Stimulated activated CD4-positive, alpha-beta T cell treated with anti-CD3 and anti-CD28 coated beads, Interleukin-4, amount 100 ng/mL, for 4 hours (primary cell): ENCODE results near the gene ESCO1.
A peak's percentile ranks its signal among the peaks of the same experiment; 100 is the strongest.
"Not testable (repeated sequence)": the region's sequence is repeated elsewhere in the genome, so short reads cannot be mapped to it uniquely, and the experiment has no call there.

Experiments used
- DNase-seq, 2 experiments: peaks; one replicate each; pipeline ENCODE4 v3.0.0-alpha.2; 2020

Gene ESCO1, protein sequence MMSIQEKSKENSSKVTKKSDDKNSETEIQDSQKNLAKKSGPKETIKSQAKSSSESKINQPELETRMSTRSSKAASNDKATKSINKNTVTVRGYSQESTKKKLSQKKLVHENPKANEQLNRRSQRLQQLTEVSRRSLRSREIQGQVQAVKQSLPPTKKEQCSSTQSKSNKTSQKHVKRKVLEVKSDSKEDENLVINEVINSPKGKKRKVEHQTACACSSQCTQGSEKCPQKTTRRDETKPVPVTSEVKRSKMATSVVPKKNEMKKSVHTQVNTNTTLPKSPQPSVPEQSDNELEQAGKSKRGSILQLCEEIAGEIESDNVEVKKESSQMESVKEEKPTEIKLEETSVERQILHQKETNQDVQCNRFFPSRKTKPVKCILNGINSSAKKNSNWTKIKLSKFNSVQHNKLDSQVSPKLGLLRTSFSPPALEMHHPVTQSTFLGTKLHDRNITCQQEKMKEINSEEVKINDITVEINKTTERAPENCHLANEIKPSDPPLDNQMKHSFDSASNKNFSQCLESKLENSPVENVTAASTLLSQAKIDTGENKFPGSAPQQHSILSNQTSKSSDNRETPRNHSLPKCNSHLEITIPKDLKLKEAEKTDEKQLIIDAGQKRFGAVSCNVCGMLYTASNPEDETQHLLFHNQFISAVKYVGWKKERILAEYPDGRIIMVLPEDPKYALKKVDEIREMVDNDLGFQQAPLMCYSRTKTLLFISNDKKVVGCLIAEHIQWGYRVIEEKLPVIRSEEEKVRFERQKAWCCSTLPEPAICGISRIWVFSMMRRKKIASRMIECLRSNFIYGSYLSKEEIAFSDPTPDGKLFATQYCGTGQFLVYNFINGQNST

DNA sequence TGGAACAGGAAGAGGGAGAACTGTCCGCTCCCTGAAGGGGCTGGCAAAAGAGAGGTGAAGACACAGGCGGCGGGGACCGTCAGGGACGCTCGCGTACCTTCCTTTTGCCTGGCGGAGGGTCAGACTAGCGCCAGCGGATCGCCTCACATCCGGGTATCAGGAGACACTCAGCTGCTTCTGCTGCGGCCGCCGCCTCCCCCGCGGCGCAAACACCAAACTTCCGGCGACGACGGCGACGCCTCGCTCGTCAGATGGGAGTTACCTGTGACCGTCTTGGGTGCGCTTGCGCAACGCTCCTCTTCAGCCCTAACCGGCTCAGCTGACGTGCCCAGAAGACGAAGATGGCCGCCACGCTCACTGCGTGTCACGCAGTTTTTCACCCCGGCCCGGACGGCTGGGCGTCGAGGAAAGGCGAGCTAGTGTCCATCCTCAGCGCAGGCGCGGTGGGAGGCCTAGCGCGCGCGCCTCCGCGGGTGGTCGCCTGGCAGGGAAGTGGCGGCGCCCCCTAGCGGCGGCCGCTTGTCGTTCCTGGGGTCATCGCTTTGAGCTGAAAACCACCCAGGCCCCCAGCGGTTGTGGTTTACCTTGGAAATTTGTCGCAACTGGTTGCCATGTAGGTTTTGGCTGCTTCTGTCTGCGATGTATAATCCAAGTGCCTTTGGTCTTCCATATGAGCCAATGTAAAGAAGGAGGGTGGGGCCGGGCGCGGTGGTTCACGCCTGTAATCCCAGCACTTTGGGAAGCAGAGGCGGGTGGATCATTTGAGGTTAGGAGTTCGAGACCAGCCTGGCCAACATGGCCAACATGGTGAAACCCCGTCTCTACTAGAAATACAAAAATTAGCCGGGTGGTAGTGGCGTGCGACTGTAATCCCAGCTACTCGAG, at the start of gene ESCO1:
Gene ESCO1 (minus strand): TSS at position 179 of the 885 bp plus-strand sequence. CDS start 25,861 bp downstream, outside the sequence.
- DNase-seq: peak; percentile 85 to 92

DNA sequence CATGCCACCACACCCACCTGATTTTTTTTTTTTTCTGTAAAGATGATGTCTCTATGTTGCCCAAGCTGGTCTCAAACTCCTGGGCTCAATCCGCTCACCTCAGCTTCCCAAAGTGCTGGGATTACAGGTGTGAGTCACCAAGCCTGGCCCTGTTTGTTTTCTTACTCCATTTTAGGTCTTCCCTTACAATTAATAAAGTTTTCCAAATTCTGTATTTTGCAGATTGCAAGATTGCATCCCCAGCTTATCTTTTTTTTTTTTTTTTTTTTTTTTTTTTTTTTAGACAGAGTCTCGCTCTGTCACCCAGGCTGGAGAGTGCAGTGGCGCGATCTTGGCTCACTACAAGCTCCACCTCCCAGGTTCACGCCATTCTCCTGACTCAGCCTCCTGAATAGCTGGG, 39.9 kb upstream of the ESCO1 start:
- DNase-seq: not testable (repeated sequence)

DNA sequence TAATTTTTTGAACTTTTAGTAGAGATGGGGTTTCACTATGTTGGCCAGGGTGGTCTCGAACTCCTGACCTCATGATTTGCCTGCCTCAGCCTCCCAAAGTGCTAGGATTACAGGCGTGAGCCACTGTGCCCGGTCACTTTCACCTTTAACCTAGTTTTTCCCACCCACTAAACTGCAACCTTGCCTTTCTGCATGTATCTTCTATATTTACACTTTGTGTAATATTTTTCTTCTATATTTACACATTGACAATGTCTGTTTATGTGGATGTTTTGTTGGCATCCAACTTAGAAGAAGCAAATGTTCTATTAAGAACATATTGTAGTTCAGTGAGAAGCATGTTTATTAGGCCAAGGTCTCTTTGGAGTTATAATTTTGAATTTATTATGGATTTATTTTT, 38.3 kb upstream of the ESCO1 start:
- no peak for DNase-seq

DNA sequence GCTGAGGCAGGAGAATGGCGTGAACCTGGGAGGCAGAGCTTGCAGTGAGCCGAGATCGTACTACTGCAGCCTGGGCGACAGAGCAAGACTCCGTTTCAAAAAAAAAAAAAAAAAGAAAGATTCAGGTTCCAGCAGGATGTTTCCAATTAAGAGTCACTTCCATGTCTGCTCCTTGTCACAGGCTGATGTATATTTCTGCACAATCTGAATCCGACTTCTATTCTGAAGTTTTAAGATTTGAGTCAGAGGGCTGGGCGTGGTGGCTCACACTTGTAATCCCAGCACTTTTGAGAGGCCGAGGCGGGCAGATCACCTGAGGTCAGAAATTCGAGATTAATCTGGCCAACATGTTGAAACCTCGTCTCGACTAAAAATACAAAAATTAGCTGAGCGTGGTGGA, 36.3 kb upstream of the ESCO1 start:
- no peak for DNase-seq

DNA sequence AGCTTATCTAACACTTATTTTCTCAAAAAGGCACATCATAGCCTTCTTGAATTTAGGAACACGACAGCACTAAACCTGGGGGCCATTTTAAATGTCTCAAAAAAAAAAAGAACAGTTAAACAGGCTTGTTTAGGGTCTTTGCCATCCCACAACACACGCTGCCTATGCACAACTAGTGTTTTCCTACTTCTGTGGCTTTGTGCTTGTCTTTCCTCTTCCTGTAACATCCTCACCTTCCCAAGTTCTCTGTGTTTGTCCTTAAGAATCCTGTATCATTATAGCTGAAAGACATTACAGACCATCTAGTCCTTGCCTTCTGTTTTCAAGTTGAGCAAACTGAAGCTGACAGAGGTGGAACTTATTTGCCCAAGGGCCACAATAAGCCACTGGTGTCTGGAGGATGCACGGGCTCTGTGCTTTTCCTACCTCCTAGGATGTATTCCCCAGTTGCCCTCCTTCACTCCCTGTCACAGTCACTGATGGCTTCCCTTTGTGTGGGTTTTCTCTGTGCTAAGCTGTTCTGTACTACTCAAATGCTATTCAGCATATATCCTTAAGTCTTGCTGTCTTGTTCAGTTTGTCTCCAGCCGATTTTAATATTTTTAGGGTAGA, 34.2 kb upstream of the ESCO1 start:
- no peak for DNase-seq

DNA sequence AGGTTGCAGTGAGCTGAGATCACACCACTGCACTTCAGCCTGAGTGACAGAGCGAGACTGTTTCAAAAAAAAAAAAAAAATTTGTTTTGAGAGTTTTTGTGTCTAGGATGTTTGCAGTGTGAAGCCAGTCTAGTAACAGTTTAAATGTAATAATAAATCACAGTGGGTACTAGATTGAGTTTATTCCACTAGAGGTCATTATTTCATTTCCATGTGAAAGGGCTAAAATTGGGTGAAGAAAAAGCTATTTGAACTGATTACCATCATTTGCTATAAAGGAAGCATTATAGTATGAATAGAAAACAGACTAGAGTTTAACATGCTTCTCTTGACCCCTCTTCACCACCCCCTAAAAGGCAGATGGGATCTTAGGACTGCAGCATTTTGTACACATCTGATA, 31.9 kb upstream of the ESCO1 start:
- no peak for DNase-seq

DNA sequence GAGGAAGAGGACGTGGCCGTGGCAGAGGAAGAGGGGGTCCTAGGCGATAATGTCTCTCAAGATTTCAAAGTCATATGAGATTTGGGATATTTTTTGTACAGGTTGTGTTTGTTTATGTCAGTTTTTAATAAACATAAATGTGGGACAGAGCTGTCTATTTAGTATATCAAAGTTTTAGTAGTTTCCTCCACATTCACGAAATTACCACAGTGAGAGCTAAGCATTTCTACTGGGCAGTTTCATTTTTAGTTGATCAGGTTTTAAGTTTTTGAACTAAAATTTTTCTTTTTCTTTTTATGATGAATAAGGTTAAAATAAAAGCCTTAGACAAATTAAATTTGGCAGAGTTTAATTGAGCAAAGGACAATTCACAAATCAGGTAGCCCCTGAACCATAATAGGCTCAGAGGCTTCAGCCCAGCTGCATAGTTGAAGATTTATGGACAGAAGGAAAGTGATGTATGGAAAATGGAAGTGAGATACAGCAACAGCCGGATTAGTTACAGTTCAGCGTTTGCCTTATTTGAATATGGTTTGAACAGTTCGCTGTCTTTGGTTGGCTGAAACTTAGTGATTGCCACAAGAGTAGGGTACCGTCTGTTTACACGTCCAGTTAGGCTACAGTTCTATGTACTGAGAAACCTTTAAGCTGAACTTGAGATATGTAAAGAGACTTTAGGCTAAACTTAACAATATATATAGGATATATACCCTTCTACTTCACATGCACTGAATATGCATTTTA, 28.8 kb upstream of the ESCO1 start:
- DNase-seq: no peak

DNA sequence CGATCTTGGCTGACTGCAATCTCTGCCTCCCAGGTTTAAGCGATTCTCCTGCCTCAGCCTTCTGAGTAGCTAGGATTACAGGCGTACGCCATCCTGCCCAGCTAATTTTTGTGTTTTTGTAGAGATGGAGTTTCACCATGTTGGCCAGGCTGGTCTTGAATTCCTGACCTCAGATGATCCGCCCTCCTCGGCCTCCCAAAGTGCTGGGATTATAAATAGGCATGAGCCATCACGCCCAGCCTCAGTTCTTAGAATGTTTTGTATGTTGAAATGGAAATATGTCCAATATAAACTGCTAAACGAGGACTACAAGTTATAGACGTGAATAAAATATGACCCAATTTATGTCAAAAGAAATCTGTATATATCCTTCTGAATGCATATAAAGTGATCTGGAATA, 21.1 kb upstream of the ESCO1 start:
- not testable (repeated sequence) for DNase-seq

DNA sequence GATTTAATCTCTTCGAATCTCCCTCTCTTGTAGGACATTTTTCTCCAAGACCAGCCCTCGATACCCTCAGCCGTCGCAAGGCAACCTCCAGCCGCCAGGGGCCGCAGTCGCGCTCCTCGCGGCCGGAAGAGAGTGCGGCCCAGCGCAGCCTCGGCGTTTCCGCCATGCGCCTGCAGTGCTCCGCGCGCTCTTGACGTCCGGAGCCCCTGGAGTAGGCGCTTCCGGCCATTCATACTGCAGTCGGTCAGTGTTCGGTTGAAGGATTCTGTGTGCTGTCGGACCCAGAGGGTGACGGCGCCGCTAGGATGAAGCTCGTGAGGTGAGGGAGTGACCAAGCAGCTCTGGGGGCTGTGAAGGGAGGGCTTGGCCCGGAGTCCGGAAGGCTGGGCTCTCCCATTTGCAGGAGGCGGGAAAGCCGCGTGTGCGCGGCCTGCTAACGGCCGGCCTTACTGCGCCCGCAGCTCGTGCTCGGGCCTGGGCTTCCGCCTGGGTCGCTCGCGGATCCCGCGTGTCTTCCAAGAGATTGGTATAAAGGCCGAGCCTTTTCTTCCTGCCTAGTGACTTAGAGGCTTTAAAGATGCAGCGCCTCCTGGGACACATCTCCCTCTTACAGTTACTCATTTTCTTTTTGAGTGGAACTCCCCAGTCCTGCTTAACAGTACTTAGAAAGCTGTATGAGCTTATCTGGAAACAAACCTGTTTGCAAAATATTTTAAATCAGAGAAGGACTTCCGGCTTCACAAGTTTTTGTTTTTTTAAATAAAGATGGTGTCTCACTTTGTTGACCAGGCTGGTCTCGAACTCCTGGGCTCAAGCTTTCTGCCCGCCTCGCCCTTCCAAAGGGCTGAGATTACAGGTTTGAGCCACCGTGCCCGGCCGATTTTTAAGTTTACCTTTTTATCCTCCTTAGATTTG, 11.9 kb upstream of the ESCO1 start, which contains the start of gene SNRPD1:
Gene SNRPD1 (plus strand): TSS at position 190 of the 915 bp plus-strand sequence. CDS start 116 bp downstream, at position 306.
- peak; percentile 85 to 87 for DNase-seq

DNA sequence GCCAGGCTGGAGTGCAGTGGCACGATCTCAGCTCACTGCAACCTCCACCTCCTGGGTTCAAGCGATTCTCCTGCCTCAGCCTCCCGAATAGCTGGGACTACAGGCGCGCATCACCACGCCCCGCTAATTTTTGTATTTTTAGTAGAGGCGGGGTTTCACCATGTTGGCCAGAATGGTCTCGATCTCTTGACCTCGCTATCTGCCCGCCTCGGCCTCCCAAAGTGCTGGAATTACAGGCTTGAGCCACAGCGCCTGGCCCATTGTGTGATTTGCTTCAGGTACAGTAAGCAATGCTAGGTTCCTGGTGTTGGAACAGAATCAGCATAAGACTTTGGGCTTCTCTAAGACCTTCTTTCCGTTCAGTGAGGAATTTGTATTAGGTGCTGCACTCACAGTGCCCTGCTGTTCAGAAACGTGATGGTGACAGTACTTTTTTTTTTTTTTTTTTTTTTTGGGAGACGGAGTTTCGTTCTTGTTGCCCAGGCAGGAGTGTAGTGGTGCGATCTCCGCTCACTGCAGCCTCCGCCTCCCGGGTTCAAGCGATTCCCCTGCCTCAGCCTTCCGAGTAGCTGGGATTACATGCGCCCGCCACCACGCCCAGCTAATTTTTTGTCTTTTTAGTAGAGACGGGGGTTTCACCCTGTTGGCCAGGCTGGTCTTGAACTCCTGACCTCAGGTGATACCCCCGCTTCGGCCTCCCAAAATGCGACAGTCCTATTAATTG, 11.1 kb upstream of the ESCO1 start:
- DNase-seq: not testable (repeated sequence)

DNA sequence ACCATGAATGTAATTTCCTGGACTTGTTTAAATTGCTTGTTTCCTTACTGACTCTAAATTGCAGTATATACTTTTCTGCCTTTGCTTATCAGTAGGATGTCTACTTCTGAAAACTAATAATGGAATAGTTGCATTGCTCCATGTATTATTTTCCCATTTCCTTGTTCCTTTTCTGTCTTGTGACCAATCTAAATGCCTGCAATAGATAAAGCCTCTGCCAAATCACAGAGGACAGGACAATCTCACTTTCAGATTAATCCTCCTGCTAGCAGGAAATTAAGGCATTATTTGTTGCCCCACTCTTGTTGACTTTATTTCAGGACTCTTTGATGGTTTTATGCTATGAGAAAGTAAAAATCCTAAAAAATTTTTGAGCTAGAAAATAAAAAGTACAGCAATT, 4.7 kb upstream of the ESCO1 start:
- no peak for DNase-seq

DNA sequence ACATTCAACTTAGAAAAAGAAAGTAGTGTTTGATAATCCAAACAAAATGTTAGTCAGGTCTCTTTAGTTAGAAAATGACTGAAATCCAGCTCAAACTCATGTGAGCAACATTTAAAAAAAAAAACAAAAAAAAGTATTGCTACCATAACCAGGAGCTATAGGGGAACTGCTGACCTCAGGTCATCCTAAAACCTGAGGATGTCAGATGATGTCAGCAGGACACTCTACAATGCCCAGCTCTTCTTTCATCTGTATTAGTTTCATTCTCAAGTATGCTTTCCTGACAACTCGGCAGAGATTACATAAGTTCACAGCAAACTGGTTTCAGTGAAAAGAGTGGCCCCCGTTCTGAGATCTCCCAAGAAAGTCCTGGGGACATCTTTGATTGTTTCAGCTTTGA, 4.2 kb upstream of the ESCO1 start:
- DNase-seq: no peak

DNA sequence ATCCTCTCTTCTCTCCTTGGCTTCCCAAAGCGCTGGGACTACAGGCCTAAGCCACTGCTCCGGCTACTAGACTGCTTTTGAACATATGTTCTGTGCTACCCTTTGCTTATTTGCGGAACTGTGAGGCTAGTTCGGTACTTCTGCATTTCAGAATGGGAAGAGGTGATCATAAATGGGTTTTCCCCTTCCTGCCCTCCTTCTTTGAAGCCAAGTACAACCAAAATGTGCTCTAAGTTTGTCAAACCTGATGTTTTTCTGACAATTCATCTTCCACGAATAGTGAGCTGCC, 1.7 kb upstream of the ESCO1 start:
- no peak for DNase-seq

DNA sequence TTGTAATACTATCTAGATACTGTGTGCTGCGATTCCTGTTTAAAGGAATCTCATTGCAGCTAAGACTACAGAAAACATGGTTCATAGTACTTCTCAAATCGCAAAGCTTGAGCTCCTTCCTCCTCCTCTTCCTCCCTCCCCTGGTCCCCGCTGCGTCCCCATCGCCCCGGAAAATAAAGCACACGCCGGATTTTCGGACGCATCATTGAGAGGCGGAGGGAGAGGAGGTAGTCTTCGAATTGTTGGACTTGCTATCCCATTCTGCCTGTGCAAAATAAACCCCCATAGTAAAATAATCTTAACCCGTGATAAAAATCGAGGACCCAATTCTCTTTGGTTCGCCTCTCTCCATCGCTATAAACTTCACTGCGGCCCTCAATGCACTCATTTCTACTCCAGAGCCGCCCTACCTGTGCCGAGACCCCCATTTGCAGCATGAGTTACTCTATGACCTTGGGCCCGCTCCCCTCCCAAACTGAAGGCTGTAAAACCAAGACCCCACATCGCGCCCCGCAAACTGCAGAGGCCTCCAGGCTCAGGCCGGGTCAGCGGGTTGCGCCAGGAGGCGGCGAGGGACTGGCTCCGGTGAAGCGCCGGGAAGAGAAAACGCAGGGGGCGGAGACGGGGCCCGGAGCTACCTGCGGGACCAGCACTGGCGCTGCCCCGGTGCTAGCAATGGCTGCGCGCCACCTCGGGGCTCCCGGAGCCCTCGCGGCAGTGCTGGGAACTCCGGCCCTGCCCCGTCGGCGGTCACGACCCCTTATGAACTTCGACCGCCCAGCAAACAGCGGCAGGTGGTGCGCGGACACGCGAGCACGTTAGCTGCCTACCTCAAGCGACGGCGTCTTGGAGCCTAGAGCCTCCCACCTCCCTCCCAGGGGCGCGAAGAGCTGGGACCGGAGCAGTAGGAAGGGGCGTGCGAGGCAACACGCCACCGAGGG, 649 bp downstream of the ESCO1 start:
- DNase-seq: peak in 1 of 2 experiments; percentile 51

DNA sequence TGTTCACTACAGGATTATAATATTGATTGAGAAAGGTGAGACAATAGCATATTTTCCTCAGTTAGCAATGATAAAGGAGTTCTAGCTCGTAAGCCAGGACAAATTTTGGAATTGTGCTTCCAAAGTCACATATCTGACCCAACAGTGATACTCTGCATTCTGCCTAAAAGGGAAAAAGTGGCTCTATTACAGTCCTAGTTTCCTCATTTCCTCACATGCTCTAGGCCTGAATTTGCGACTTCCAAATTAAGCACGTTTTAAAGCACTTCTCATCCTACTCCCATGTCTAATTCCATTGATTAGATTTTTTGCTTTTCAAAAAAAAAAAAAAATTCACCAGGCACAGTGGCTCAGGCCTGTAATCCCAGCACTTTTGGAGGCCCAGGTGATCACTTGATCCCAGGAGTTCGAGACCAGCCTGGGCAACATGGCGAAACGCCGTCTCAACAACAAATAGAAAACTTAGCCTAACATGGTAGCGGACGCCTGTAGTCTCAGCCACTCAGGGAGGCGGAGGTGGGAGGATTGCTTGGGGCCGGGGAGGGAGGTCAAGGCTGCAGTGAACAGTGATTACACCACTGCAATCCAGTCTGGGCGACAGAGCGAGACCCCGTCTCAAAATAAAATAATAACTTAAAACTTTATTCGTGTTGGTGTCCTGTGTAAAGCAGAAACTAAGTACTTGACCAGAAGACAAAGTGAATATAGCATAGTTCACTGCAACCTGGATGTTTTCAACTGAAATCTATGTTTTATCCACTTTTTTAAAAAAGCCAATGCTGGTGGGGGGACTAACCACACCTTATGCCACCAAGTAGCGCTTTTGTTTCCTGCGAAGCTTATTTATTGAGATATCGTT, 1.5 kb downstream of the ESCO1 start:
- no peak for DNase-seq

DNA sequence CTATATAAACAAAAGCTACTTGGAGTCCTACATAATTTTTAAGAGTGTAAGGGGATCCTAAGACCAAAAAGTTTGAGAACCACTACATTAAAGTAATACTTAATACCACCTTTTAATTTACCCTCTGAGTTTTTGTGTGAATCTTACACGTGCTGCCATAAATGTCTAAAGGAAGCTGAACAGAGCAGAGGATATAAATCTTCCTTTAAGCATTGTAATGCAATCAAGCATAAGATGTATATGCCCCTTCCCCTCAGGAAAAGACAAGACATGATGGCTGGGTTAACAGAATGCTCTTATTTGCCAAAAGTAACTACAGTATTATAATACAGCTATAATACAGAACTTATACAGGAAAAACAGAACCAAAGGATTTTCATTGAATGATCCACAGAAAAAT, 2.9 kb downstream of the ESCO1 start:
- DNase-seq: no peak

DNA sequence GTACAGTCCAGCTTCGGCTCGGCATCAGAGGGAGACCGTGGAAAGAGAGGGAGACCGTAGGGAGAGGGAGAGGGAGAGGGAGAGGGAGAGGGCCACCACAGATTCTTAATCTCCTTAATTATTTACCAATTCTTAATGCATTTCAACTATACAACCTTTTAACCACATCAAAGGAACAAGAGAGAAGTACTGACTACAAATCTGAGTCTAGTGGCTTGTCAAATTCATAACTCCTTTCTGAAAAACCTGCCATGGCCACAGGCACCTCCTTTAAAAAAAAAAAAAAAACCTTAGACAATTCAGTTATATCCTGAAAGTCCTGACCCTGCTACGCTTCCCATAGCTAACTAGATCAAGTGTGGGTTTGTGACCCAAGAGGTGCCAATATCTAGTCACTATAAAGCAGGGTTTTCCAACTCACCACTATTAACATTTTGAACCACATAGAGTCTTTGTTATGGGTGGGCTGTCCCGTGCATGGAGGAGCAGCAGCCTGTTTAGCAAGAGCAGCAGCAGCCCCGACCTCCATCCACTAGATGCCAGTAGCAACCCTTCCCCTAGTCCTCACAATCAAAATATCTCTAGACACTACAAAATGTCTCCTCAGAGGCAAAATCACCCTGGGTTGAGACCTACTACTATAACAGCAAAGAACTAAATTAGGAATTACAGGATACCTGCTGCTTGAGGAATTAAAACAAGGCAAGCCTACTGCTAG, 6.8 kb downstream of the ESCO1 start:
- DNase-seq: no peak
